ENCODE results near the gene ANXA6.
"Not testable (repeated sequence)": the region's sequence is repeated elsewhere in the genome, so short reads cannot be mapped to it uniquely, and the experiment has no call there.

ANXA6 gene

DNA sequence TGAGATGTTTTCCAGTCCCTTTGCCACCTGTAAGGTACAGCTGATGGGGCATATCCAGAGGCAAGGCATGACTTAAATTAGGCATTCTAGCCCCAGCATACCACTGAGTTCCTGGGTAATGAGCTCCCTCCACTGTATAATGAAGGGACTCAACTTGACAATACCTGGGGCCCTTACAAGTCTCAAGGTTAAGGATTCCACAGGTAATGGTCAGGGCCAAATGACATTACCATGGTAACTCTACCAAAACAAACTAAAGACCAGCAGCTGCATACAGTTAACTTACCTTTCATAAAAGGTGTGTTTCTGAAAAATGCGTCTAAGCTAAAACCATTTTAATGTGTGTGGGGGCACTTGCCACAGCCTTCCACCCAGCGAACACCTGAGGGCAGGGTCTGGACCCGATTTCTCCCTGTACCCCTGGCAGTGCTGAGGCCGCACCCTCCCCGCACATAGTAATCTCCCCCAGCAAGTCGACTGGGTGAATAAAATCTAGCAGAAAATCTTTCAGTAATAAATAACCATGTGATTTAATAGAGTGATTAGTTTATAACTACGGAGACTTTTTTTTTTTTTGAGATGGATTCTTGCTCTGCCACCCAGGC is 42.1 kb upstream of the ANXA6 start:
- Histone ChIP-seq H3K27ac (no peak overlapping the region), H3K9me3 (no peaks in the 10 kb centered on the region), H3K36me3 (peaks cover 0 to 49% (median 30%) of the 10 kb centered on the region in 3 donors), H3K4me3 (no peak overlapping the region), H3K4me1 (peaks cover 0 to 5% (median 0%) of the 10 kb centered on the region in 4 donors), H3K27me3 (no peaks in the 10 kb centered on the region)
- intact Hi-C loops (cut with DNase I; ENCODE audit: low total_unique reads) = no loop called here
- DNase-seq = no peak
- TF ChIP-seq, protein P1, sequence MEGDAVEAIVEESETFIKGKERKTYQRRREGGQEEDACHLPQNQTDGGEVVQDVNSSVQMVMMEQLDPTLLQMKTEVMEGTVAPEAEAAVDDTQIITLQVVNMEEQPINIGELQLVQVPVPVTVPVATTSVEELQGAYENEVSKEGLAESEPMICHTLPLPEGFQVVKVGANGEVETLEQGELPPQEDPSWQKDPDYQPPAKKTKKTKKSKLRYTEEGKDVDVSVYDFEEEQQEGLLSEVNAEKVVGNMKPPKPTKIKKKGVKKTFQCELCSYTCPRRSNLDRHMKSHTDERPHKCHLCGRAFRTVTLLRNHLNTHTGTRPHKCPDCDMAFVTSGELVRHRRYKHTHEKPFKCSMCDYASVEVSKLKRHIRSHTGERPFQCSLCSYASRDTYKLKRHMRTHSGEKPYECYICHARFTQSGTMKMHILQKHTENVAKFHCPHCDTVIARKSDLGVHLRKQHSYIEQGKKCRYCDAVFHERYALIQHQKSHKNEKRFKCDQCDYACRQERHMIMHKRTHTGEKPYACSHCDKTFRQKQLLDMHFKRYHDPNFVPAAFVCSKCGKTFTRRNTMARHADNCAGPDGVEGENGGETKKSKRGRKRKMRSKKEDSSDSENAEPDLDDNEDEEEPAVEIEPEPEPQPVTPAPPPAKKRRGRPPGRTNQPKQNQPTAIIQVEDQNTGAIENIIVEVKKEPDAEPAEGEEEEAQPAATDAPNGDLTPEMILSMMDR (IDR thresholded peaks at IDR 0.05) = no peak

DNA sequence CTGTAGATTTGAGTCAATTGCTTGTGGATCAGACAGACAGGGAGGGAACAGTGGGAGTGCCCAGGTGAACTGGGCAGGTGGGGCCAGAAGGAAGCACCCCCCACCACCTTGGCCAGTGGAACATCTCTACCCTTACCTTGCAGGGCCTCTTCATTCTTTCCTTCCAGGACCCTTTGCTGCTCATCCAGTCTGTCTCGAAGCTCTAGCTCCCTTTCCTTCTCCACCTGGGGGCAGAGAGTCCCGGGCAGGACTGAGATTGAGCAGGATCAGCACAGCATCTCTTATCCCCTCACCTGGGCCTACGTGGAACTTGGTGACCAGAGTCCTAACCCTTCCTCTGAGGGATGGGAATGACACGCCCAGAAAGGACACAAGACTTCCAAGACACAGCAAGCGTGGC is 41.3 kb upstream of the ANXA6 start:
- no peak overlapping the region for H3K27ac ChIP-seq
- H3K27me3 ChIP-seq = no peaks in the 10 kb centered on the region
- no peak for DNase-seq
- peaks cover 0 to 49% (median 30%) of the 10 kb centered on the region in 3 donors for H3K36me3 ChIP-seq
- no peaks in the 10 kb centered on the region for H3K9me3 ChIP-seq
- peaks cover 0 to 5% (median 0%) of the 10 kb centered on the region in 4 donors for H3K4me1 ChIP-seq
- TF ChIP-seq, protein P1 (IDR thresholded peaks at IDR 0.05) = no peak
- intact Hi-C loops (cut with DNase I; ENCODE audit: low total_unique reads) = no loop called here
- no peak overlapping the region for H3K4me3 ChIP-seq

- H3K27me3 ChIP-seq; H3K9me3 ChIP-seq; intact Hi-C loops (cut with DNase I; ENCODE audit: low total_unique reads); H3K4me1 ChIP-seq; DNase-seq; H3K4me3 ChIP-seq; H3K27ac ChIP-seq: not testable (repeated sequence)
- peaks cover 7 to 52% (median 30%) of the 10 kb centered on the region in 3 donors for H3K36me3 ChIP-seq
Measured at GRCh38 chr5:151197291-151197600, 39.7 kb upstream of the ANXA6 start.

GRCh38 chr5:151196556-151197290 is 39.1 kb upstream of the ANXA6 start:
- Histone ChIP-seq H3K4me3 (no peak overlapping the region), H3K9me3 (no peaks in the 10 kb centered on the region), H3K4me1 (peaks cover 0 to 5% (median 0%) of the 10 kb centered on the region in 4 donors), H3K27ac (no peak overlapping the region), H3K27me3 (no peaks in the 10 kb centered on the region), H3K36me3 (peaks cover 7 to 50% (median 28%) of the 10 kb centered on the region in 3 donors)
- TF ChIP-seq, protein P1 (IDR thresholded peaks at IDR 0.05) = no peak
- intact Hi-C loops (cut with DNase I; ENCODE audit: low total_unique reads) = no loop called here
- no peak for DNase-seq

GRCh38 chr5:151195622-151196021 is 38.0 kb upstream of the ANXA6 start:
- H3K9me3 ChIP-seq = no peaks in the 10 kb centered on the region
- no peak overlapping the region for H3K27ac ChIP-seq
- TF ChIP-seq, protein P1 (IDR thresholded peaks at IDR 0.05) = no peak
- no peak for DNase-seq
- intact Hi-C loops (cut with DNase I; ENCODE audit: low total_unique reads) = no loop called here
- no peaks in the 10 kb centered on the region for H3K27me3 ChIP-seq
- peaks cover 0 to 5% (median 0%) of the 10 kb centered on the region in 4 donors for H3K4me1 ChIP-seq
- peaks cover 7 to 39% (median 17%) of the 10 kb centered on the region in 3 donors for H3K36me3 ChIP-seq
- no peak overlapping the region for H3K4me3 ChIP-seq

GRCh38 chr5:151192626-151193025 is 35.0 kb upstream of the ANXA6 start:
- Histone ChIP-seq H3K4me1 (peaks cover 0 to 5% (median 0%) of the 10 kb centered on the region in 4 donors), H3K36me3 (peaks cover 0 to 27% (median 7%) of the 10 kb centered on the region in 3 donors), H3K27me3 (no peaks in the 10 kb centered on the region), H3K4me3 (no peak overlapping the region), H3K9me3 (peaks cover 0 to 4% (median 0%) of the 10 kb centered on the region in 3 donors), H3K27ac (no peak overlapping the region)
- TF ChIP-seq, protein P1 (IDR thresholded peaks at IDR 0.05) = no peak
- no peak for DNase-seq
- intact Hi-C loops (cut with DNase I; ENCODE audit: low total_unique reads) = no loop called here

Data from tibial artery (tissue), 4 donors.